Stimulated activated CD8-positive, alpha-beta memory T cell treated with anti-CD3 and anti-CD28 coated beads, Interleukin-2, amount 100 ng/mL, for 48 hours (primary cell): ENCODE data around the gene ZBED2.
"Not testable (repeated sequence)": the region's sequence is repeated elsewhere in the genome, so short reads cannot be mapped to it uniquely, and the experiment has no call there.

Source experiments
- DNase-seq, 2 donors: peaks; one replicate each; pipeline ENCODE4 v3.0.0-alpha.2; 2020; ENCODE audit warnings: low read depth in 2 of 2

The ZBED2 gene

GRCh38 chr3:111571907-111572460 is 23.2 kb downstream of the ZBED2 start:
- no peak for DNase-seq

GRCh38 chr3:111571282-111571681 is 23.9 kb downstream of the ZBED2 start:
- no peak for DNase-seq

- DNase-seq, result no peak
These were observed 24.6 kb downstream of the ZBED2 start for GRCh38 chr3:111570404-111571030.

- no peak for DNase-seq
These were observed 26.2 kb downstream of the ZBED2 start for GRCh38 chr3:111568911-111569310.

GRCh38 chr3:111568355-111568754 is 26.8 kb downstream of the ZBED2 start:
- DNase-seq, result no peak

- no peak for DNase-seq
These were observed 28.3 kb downstream of the ZBED2 start for GRCh38 chr3:111566844-111567243.

GRCh38 chr3:111561902-111562301 is 33.2 kb downstream of the ZBED2 start:
- not testable (repeated sequence) for DNase-seq

GRCh38 chr3:111548756-111549155 is 46.4 kb downstream of the ZBED2 start:
- no peak for DNase-seq

- no peak for DNase-seq
These were observed 47.1 kb downstream of the ZBED2 start for GRCh38 chr3:111548092-111548491.

GRCh38 chr3:111547631-111548030 is 47.5 kb downstream of the ZBED2 start:
- peak in 1 of 2 donors; percentile 19 for DNase-seq

- DNase-seq, result no peak
These were observed 49.8 kb downstream of the ZBED2 start for GRCh38 chr3:111545349-111545748.
